ENCODE data around the gene PSMC6. TPM values are rescaled to one million over a fixed set of nuclear protein-coding genes. Genes with fewer than 3 reads are reported as not detected.

PSMC6 gene
- total and polyA plus RNA-seq, 2 of the 13 experiments (the other 11 are each of a cell fraction or from before 2014, with no cell fraction given): 90.0 to 210 TPM

DNA sequence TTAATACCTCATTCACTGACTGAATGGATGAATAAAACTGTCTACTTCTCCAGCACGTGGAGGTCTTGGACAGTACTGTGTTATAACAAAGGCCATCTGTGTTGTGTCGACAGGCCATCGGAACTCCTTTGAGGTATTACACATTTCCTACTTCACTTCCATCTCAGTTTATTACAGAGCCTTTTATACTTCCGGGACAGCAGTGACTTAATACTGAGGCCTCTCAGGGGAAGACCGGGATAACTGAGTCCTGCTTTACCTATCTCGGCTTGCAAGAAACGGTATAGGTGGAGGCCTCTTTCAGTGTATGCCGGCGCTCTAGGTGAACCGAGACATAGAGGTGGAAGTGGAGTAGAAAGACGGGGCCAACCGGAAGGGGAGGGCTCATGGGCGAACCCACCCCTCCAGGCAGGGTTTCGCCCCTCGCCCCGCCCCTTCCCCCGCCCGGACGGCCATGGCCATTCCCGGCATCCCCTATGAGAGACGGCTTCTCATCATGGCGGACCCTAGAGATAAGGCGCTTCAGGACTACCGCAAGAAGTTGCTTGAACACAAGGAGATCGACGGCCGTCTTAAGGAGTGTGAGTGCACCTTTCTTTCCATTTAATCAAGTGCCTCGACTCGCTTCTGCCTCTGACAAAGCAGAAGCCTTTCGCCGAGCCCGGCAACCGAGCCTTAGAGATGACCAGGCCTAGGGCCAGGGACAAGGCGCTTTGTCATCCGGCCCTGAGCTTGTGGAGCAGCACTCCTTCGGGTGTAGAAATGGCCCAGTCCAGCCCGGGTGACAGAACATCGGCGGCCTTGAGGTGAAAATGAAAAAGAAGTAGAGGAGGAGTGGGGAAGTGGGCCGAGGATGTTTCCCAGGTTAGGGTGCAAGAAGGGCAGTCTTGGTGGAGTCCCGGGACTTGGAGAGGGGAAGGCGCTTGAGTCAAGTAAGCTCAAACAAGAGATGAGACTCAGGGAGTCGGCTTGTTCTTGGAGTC lies at the start of gene PSMC6 (continued):
- TF ChIP-seq MTA3 (CRISPR knock-in tag; IDR thresholded peaks at IDR 0.05): peak; percentile 83; the same call in 1 of the 2 replicates
- no peak for TF ChIP-seq FLYWCH1 (CRISPR knock-in tag; IDR thresholded peaks at IDR 0.05)
- TF ChIP-seq, protein P1, sequence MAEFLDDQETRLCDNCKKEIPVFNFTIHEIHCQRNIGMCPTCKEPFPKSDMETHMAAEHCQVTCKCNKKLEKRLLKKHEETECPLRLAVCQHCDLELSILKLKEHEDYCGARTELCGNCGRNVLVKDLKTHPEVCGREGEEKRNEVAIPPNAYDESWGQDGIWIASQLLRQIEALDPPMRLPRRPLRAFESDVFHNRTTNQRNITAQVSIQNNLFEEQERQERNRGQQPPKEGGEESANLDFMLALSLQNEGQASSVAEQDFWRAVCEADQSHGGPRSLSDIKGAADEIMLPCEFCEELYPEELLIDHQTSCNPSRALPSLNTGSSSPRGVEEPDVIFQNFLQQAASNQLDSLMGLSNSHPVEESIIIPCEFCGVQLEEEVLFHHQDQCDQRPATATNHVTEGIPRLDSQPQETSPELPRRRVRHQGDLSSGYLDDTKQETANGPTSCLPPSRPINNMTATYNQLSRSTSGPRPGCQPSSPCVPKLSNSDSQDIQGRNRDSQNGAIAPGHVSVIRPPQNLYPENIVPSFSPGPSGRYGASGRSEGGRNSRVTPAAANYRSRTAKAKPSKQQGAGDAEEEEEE (CRISPR knock-in tag; IDR thresholded peaks at IDR 0.05; ENCODE audit: borderline replicate concordance): peak; percentile 82; the same call in 1 of the 2 replicates
- no peak for TF ChIP-seq RFX5 (IDR thresholded peaks at IDR 0.05; ENCODE audit: low read depth, low read length)
- TF ChIP-seq, protein P2, sequence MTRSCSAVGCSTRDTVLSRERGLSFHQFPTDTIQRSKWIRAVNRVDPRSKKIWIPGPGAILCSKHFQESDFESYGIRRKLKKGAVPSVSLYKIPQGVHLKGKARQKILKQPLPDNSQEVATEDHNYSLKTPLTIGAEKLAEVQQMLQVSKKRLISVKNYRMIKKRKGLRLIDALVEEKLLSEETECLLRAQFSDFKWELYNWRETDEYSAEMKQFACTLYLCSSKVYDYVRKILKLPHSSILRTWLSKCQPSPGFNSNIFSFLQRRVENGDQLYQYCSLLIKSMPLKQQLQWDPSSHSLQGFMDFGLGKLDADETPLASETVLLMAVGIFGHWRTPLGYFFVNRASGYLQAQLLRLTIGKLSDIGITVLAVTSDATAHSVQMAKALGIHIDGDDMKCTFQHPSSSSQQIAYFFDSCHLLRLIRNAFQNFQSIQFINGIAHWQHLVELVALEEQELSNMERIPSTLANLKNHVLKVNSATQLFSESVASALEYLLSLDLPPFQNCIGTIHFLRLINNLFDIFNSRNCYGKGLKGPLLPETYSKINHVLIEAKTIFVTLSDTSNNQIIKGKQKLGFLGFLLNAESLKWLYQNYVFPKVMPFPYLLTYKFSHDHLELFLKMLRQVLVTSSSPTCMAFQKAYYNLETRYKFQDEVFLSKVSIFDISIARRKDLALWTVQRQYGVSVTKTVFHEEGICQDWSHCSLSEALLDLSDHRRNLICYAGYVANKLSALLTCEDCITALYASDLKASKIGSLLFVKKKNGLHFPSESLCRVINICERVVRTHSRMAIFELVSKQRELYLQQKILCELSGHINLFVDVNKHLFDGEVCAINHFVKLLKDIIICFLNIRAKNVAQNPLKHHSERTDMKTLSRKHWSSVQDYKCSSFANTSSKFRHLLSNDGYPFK (CRISPR knock-in tag; IDR thresholded peaks at IDR 0.05; ENCODE audit: borderline replicate concordance): peak; percentile 48; the same call in 1 of the 2 replicates
- TF ChIP-seq, protein P3, sequence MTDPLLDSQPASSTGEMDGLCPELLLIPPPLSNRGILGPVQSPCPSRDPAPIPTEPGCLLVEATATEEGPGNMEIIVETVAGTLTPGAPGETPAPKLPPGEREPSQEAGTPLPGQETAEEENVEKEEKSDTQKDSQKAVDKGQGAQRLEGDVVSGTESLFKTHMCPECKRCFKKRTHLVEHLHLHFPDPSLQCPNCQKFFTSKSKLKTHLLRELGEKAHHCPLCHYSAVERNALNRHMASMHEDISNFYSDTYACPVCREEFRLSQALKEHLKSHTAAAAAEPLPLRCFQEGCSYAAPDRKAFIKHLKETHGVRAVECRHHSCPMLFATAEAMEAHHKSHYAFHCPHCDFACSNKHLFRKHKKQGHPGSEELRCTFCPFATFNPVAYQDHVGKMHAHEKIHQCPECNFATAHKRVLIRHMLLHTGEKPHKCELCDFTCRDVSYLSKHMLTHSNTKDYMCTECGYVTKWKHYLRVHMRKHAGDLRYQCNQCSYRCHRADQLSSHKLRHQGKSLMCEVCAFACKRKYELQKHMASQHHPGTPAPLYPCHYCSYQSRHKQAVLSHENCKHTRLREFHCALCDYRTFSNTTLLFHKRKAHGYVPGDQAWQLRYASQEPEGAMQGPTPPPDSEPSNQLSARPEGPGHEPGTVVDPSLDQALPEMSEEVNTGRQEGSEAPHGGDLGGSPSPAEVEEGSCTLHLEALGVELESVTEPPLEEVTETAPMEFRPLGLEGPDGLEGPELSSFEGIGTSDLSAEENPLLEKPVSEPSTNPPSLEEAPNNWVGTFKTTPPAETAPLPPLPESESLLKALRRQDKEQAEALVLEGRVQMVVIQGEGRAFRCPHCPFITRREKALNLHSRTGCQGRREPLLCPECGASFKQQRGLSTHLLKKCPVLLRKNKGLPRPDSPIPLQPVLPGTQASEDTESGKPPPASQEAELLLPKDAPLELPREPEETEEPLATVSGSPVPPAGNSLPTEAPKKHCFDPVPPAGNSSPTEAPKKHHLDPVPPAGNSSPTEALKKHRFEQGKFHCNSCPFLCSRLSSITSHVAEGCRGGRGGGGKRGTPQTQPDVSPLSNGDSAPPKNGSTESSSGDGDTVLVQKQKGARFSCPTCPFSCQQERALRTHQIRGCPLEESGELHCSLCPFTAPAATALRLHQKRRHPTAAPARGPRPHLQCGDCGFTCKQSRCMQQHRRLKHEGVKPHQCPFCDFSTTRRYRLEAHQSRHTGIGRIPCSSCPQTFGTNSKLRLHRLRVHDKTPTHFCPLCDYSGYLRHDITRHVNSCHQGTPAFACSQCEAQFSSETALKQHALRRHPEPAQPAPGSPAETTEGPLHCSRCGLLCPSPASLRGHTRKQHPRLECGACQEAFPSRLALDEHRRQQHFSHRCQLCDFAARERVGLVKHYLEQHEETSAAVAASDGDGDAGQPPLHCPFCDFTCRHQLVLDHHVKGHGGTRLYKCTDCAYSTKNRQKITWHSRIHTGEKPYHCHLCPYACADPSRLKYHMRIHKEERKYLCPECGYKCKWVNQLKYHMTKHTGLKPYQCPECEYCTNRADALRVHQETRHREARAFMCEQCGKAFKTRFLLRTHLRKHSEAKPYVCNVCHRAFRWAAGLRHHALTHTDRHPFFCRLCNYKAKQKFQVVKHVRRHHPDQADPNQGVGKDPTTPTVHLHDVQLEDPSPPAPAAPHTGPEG (CRISPR knock-in tag; IDR thresholded peaks at IDR 0.05): 0 out of 2 replicates have a peak, but pooled peaks have one; percentile 21
- TF ChIP-seq NBN (conservative IDR thresholded peaks at IDR 0.05): no peak
- TF ChIP-seq, protein P4, sequence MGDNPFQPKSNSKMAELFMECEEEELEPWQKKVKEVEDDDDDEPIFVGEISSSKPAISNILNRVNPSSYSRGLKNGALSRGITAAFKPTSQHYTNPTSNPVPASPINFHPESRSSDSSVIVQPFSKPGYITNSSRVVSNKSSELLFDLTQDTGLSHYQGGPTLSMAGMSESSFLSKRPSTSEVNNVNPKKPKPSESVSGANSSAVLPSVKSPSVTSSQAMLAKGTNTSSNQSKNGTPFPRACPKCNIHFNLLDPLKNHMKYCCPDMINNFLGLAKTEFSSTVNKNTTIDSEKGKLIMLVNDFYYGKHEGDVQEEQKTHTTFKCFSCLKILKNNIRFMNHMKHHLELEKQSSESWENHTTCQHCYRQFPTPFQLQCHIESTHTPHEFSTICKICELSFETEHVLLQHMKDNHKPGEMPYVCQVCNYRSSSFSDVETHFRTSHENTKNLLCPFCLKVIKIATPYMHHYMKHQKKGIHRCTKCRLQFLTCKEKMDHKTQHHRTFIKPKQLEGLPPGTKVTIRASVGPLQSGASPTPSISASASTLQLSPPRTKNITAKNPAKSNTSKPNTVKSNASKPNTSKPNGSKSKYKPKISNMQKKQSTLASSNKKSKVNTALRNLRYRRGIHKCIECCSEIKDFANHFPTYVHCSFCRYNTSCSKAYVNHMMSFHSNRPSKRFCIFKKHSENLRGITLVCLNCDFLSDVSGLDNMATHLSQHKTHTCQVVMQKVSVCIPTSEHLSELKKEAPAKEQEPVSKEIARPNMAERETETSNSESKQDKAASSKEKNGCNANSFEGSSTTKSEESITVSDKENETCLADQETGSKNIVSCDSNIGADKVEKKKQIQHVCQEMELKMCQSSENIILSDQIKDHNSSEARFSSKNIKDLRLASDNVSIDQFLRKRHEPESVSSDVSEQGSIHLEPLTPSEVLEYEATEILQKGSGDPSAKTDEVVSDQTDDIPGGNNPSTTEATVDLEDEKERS (CRISPR knock-in tag; IDR thresholded peaks at IDR 0.05): peak; percentile 60; the same call in 1 of the 2 replicates
- peak; percentile 12; the same call in 1 of the 2 replicates for TF ChIP-seq NR2F2 (IDR thresholded peaks at IDR 0.05; ENCODE audit: borderline replicate concordance, low read depth)
- peak; percentile 59; the same call in 1 of the 2 replicates for TF ChIP-seq SIN3B (IDR thresholded peaks at IDR 0.05; ENCODE audit: low read length)
- TF ChIP-seq ARID2 (CRISPR knock-in tag; IDR thresholded peaks at IDR 0.05; ENCODE audit: borderline replicate concordance): no peak
- 0 out of 2 replicates have a peak, but pooled peaks have one; percentile 6 for TF ChIP-seq ZSCAN29 (CRISPR knock-in tag; conservative IDR thresholded peaks at IDR 0.05)
- 0 out of 2 replicates have a peak, but pooled peaks have one; percentile 54 for TF ChIP-seq ZNF225 (CRISPR knock-in tag; IDR thresholded peaks at IDR 0.05)

Data from HepG2 (cell line).